Lung (tissue), 12 donors: ENCODE data around the gene COL25A1. TPM values are rescaled to one million over a fixed set of nuclear protein-coding genes. Genes with fewer than 3 reads are reported as not detected.

Source experiments
- ATAC-seq: fragments of 200-7000 bp; cut with Tn5 transposase; one replicate; pipeline ENCODE4 v1.9.1; 2020; ENCODE audit warnings: moderate number of reproducible peaks; ENCODE audit not compliant: insufficient read depth, low FRiP score
- DNase-seq, 3 donors: peaks; one replicate each; pipeline ENCODE4 v3.0.0-alpha.2; 2013 to 2017
- H3K27ac ChIP-seq, 2 donors: one replicate each; pipeline ENCODE4 v1.5.1; 2013; ENCODE audit warnings: mild to moderate bottlenecking in 2 of 2, moderate library complexity in 2 of 2, control low read depth in 1 of 2, inconsistent platforms in 1 of 2, low read depth in 1 of 2, low read length in 1 of 2
- H3K27me3 ChIP-seq, 3 donors: one replicate each; pipeline ENCODE4 v1.5.1; 2013; ENCODE audit warnings: low read length in 2 of 3; ENCODE audit not compliant: control insufficient read depth in 3 of 3, insufficient read depth in 3 of 3
- H3K36me3 ChIP-seq, 4 donors: one replicate each; pipeline ENCODE4 v1.5.1; 2013; ENCODE audit warnings: low read length in 4 of 4, mild to moderate bottlenecking in 1 of 4, moderate library complexity in 1 of 4; ENCODE audit not compliant: control insufficient read depth in 4 of 4, insufficient read depth in 4 of 4
- H3K4me1 ChIP-seq, 5 donors: one replicate each; pipeline ENCODE4 v1.5.1; 2013; ENCODE audit warnings: low read length in 5 of 5, mild to moderate bottlenecking in 2 of 5, moderate library complexity in 1 of 5; ENCODE audit not compliant: control insufficient read depth in 5 of 5, insufficient read depth in 5 of 5
- H3K4me3 ChIP-seq: one replicate; pipeline ENCODE4 v1.5.1; 2013; ENCODE audit warnings: mild to moderate bottlenecking, control low read depth, moderate library complexity
- H3K9ac ChIP-seq, 2 donors: one replicate each; pipeline ENCODE4 v1.5.1; 2013; ENCODE audit warnings: low read length in 2 of 2, control low read depth in 1 of 2; ENCODE audit not compliant: insufficient read depth in 1 of 2
- H3K9me3 ChIP-seq, 4 donors: one replicate each; pipeline ENCODE4 v1.5.1; 2013; ENCODE audit warnings: low read length in 3 of 4, mild to moderate bottlenecking in 1 of 4, moderate library complexity in 1 of 4; ENCODE audit not compliant: control insufficient read depth in 4 of 4, insufficient read depth in 3 of 4
- WGBS, 2 donors: extraction: QIAGEN DNeasy Blood & Tissue Kit; methylation state at CpG; one replicate each; pipeline ENCODE4 v1.1.7; 2013; 5-methylcytosine and 5-hydroxymethylcytosine counted together
- polyA plus RNA-seq, 2 donors: library from polyadenylated mRNA; stranded (reverse); fragments of 200-250 nt; gene quantifications; one replicate each; pipeline ENCODE4 v1.2.1, GENCODE V29; 2013
- total RNA-seq, 2 donors: library from RNA; depleted of rRNA in 1 of 2; stranded (reverse); fragments of >200 nt in 1 of 2; gene quantifications; one replicate each; pipeline ENCODE4 v1.2.1, GENCODE V29; 2014 to 2021
- TF ChIP-seq, protein P1 (sequence below): IDR thresholded peaks from 2 replicates; pipeline ENCODE4 v1.5.1; 2012; ENCODE audit warnings: mild to moderate bottlenecking; ENCODE audit errors: control extremely low read depth, extremely low read depth
- donor health status: control.
- donor health status: control.
- donor health status: Bipolar disorder and iron deficiency.
- donor health status: healthy.
- donor health status: DM: yes; HTN: yes; CAD: no.

COL25A1 gene
- total and polyA plus RNA-seq, 4 donors = 0.06 to 3.5 (median 1.8) TPM

DNA sequence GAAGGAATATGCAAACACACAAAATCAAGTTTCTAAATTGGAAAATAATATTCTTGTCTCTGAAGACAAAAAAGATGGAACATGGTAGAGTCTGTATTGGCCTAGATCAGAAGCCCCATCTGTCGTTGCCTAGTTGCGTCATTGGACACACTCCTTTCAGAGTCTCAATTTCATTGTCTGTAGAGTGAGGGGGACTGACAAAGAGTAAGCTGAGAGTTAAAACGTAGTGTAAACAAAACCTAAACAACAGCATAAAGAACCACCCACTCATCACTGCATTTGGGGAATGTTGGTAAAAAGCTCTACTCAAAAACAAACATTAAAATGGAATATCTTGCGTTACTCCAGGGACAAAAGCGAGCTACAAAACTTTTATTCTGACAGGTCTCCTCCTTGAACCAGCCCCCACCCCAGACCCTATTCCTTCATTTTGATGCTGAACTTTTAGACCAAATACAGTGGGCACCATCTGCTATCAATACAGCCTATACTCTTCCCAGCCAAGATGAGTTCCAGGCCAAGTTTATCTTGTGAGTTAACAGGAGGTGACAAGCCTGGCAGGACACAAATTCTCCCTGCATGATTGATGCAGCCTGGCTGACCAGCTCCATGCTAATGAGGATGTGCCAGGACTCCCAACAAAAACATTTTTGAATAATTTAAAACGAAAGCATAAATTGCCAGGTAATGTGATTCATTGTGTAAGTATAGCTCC is 125.2 kb downstream of the COL25A1 start:
- 74 to 82% methylated on average over 6 of the region's 6 CpGs for WGBS, 2 donors
- Histone ChIP-seq H3K27ac (no peak overlapping the region), H3K36me3 (no peaks in the 10 kb centered on the region), H3K4me1 (peaks cover 0 to 12% (median 0%) of the 10 kb centered on the region in 5 donors), H3K9ac (no peak overlapping the region), H3K4me3 (no peak overlapping the region), H3K9me3 (no peaks in the 10 kb centered on the region), H3K27me3 (no peaks in the 10 kb centered on the region)
- no peak for ATAC-seq
- TF ChIP-seq, protein P1, sequence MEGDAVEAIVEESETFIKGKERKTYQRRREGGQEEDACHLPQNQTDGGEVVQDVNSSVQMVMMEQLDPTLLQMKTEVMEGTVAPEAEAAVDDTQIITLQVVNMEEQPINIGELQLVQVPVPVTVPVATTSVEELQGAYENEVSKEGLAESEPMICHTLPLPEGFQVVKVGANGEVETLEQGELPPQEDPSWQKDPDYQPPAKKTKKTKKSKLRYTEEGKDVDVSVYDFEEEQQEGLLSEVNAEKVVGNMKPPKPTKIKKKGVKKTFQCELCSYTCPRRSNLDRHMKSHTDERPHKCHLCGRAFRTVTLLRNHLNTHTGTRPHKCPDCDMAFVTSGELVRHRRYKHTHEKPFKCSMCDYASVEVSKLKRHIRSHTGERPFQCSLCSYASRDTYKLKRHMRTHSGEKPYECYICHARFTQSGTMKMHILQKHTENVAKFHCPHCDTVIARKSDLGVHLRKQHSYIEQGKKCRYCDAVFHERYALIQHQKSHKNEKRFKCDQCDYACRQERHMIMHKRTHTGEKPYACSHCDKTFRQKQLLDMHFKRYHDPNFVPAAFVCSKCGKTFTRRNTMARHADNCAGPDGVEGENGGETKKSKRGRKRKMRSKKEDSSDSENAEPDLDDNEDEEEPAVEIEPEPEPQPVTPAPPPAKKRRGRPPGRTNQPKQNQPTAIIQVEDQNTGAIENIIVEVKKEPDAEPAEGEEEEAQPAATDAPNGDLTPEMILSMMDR = no peak
- peak in 2 of 3 donors; percentile 37 to 49 for DNase-seq

DNA sequence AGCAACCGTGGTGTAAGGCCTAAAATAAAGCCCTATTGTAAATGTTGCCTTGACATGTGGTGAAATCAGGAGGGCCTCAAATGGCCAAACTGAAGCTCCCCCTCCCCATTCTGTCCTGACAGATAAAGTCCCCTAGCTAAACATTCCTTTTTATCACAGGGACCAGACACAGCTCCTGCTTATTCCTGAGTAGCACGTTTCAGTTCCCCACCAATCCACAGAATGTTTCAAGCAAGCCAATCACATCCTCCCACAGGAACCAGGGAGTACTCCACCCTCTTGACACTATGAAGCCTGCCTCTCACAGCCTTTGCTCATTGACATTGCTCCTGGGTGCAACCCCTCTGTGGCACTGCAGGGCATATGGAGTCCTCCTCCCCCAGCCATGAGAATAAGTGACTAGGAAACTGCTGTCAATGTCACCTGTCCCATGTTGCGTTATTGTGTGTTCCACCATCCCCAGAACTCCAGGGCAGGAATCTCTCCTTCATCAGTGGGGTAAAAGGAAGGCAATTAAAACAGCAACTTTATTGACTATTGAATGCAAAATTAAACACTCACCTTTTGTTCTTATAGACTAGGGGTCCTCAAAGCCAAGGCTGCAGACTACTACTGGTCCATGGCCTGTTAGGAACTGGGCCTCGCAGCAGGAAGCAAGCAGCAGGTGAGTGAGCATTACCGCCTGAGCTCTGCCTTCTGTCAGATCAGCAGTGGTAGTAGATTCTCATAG is 128.1 kb downstream of the COL25A1 start:
- Histone ChIP-seq H3K9ac (no peak overlapping the region), H3K27me3 (no peaks in the 10 kb centered on the region), H3K9me3 (no peaks in the 10 kb centered on the region), H3K36me3 (no peaks in the 10 kb centered on the region), H3K4me3 (no peak overlapping the region), H3K27ac (no peak overlapping the region), H3K4me1 (peaks cover 0 to 12% (median 0%) of the 10 kb centered on the region in 5 donors)
- ATAC-seq = no peak
- TF ChIP-seq, protein P1 = no peak
- no peak for DNase-seq
- WGBS, 2 donors = 80 to 86% methylated on average over 5 of the region's 5 CpGs

GRCh38 chr4:109172301-109172700 is 130.2 kb downstream of the COL25A1 start:
- H3K9me3 ChIP-seq = no peaks in the 10 kb centered on the region
- no peak overlapping the region for H3K9ac ChIP-seq
- 77 to 86% methylated on average over 4 of the region's 4 CpGs for WGBS, 2 donors
- no peak overlapping the region for H3K27ac ChIP-seq
- TF ChIP-seq, protein P1 = no peak
- no peaks in the 10 kb centered on the region for H3K27me3 ChIP-seq
- DNase-seq (no peak), ATAC-seq (no peak)
- peaks cover 0 to 6% (median 0%) of the 10 kb centered on the region in 5 donors for H3K4me1 ChIP-seq
- no peaks in the 10 kb centered on the region for H3K36me3 ChIP-seq
- no peak overlapping the region for H3K4me3 ChIP-seq
